Ishikawa (cell line): ENCODE measurements around the gene GTPBP4.

ENCODE experiments used
- CEBPB ChIP-seq: IDR thresholded peaks from 2 replicates; pipeline ENCODE4 v1.6.1; 2012
- CREB1 ChIP-seq: IDR thresholded peaks from 2 replicates; pipeline ENCODE4 v1.6.1; 2012; ENCODE audit warnings: low read depth
- EGR1 ChIP-seq: IDR thresholded peaks from 2 replicates; pipeline ENCODE4 v1.6.1; 2012
- EP300 ChIP-seq: IDR thresholded peaks from 2 replicates; pipeline ENCODE4 v1.6.1; 2012; ENCODE audit warnings: borderline replicate concordance
- FOXM1 ChIP-seq: IDR thresholded peaks from 2 replicates; pipeline ENCODE4 v1.6.1; 2012; ENCODE audit warnings: low read depth, borderline replicate concordance
- MAX ChIP-seq: IDR thresholded peaks from 2 replicates; pipeline ENCODE4 v1.6.1; 2012
- NFIC ChIP-seq: IDR thresholded peaks from 2 replicates; pipeline ENCODE4 v1.6.1; 2012
- RAD21 ChIP-seq: IDR thresholded peaks from 2 replicates; pipeline ENCODE4 v1.6.1; 2012; ENCODE audit warnings: low read depth
- REST ChIP-seq: IDR thresholded peaks from 2 replicates; pipeline ENCODE4 v1.6.1; 2012; ENCODE audit warnings: low read depth, mild to moderate bottlenecking
- TAF1 ChIP-seq: IDR thresholded peaks from 2 replicates; pipeline ENCODE4 v1.6.1; 2012; ENCODE audit warnings: low read depth, mild to moderate bottlenecking
- TCF12 ChIP-seq: IDR thresholded peaks from 2 replicates; pipeline ENCODE4 v1.6.1; 2012; ENCODE audit warnings: low read depth
- TEAD4 ChIP-seq: IDR thresholded peaks from 2 replicates; pipeline ENCODE4 v1.6.1; 2012
- USF1 ChIP-seq: IDR thresholded peaks from 2 replicates; pipeline ENCODE4 v1.6.1; 2012
- YY1 ChIP-seq: IDR thresholded peaks from 2 replicates; pipeline ENCODE4 v1.6.1; 2012; ENCODE audit warnings: low read depth
- ZBTB7A ChIP-seq: IDR thresholded peaks from 2 replicates; pipeline ENCODE4 v1.6.1; 2012; ENCODE audit warnings: low read depth

GTPBP4 gene

GRCh38 chr10:1019362-1019761, 31.1 kb downstream of the GTPBP4 start:
- TF ChIP-seq TEAD4 (no peak), RAD21 (no peak), MAX (no peak), REST (no peak), YY1 (no peak), TAF1 (no peak)

GRCh38 chr10:1020460-1020859, 32.2 kb downstream of the GTPBP4 start:
- TF ChIP-seq RAD21 (no peak), TCF12 (no peak), CREB1 (no peak), REST (no peak), TEAD4 (no peak), EP300 (no peak), USF1 (no peak), ZBTB7A (no peak), MAX (no peak)

- TF ChIP-seq NFIC, result no peak
Measured at GRCh38 chr10:1020958-1021357, 32.7 kb downstream of the GTPBP4 start.

GRCh38 chr10:1022413-1022812, 34.2 kb downstream of the GTPBP4 start:
- TF ChIP-seq EP300 (no peak), USF1 (no peak), EGR1 (no peak), TAF1 (no peak), FOXM1 (no peak), TCF12 (no peak), REST (no peak), TEAD4 (no peak), CREB1 (no peak), ZBTB7A (no peak), NFIC (no peak), MAX (no peak), YY1 (no peak), CEBPB (no peak), RAD21 (no peak)

GRCh38 chr10:1024103-1024502, 35.9 kb downstream of the GTPBP4 start:
- TF ChIP-seq CEBPB (no peak), YY1 (no peak), EGR1 (no peak), ZBTB7A (no peak), EP300 (no peak), TEAD4 (no peak), USF1 (no peak)
